Measurements from ENCODE around the gene FZR1. TPM values are rescaled to one million over a fixed set of nuclear protein-coding genes. Genes with fewer than 3 reads are reported as not detected.

The FZR1 gene
- 100 to 1,000 TPM in 1 of 6 donors, 10 to 100 TPM in 5; 19.9 to 110 (median 37.5) TPM for total RNA-seq

- Histone ChIP-seq H3K36me3 (peaks cover 0 to 14% (median 7%) of the 10 kb centered on the region in 4 donors), H3K4me1 (peaks cover 15 to 44% (median 21%) of the 10 kb centered on the region in 4 donors), H3K27ac (peak within 1 kb of the TSS; percentile 86 to 96 (median 88)), H3K4me3 (peak within 1 kb of the TSS; percentile 86 to 100 (median 98)), H3K9me3 (no peaks in the 10 kb centered on the region), H3K27me3 (no peaks in the 10 kb centered on the region)
- WGBS, 2 donors: 3 to 5% methylated on average over 15 to 38 of the region's 79 CpGs
- DNase-seq: peak; percentile 100
- TF ChIP-seq EP300 (IDR thresholded peaks at IDR 0.05): peak in 1 of 4 donors; percentile 75
- TF ChIP-seq, protein P1, sequence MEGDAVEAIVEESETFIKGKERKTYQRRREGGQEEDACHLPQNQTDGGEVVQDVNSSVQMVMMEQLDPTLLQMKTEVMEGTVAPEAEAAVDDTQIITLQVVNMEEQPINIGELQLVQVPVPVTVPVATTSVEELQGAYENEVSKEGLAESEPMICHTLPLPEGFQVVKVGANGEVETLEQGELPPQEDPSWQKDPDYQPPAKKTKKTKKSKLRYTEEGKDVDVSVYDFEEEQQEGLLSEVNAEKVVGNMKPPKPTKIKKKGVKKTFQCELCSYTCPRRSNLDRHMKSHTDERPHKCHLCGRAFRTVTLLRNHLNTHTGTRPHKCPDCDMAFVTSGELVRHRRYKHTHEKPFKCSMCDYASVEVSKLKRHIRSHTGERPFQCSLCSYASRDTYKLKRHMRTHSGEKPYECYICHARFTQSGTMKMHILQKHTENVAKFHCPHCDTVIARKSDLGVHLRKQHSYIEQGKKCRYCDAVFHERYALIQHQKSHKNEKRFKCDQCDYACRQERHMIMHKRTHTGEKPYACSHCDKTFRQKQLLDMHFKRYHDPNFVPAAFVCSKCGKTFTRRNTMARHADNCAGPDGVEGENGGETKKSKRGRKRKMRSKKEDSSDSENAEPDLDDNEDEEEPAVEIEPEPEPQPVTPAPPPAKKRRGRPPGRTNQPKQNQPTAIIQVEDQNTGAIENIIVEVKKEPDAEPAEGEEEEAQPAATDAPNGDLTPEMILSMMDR (IDR thresholded peaks at IDR 0.05): peak in 2 of 6 experiments; percentile 21 to 23
- TF ChIP-seq POLR2AphosphoS5 (IDR thresholded peaks at IDR 0.05): peak; percentile 69 to 78
- peak in 3 of 4 donors; percentile 67 to 80 (median 78) for TF ChIP-seq POLR2A (IDR thresholded peaks at IDR 0.05)
- ATAC-seq (ENCODE audit: low FRiP score in 2 of 2): peak; percentile 98
Observed at GRCh38 chr19:3505598-3506383, at the start of gene FZR1. TSS of gene FZR1 (plus strand) at chr19:3506311. CDS start at chr19:3522990, 16,679 bp downstream.

GRCh38 chr19:3456925-3457527 is 49.1 kb upstream of the FZR1 start:
- peaks cover 22 to 75% (median 55%) of the 10 kb centered on the region in 4 donors for H3K36me3 ChIP-seq
- 76 to 88% methylated on average over 10 to 18 of the region's 18 CpGs for WGBS, 2 donors
- ATAC-seq (ENCODE audit: low FRiP score in 2 of 2) (no peak), DNase-seq (peak in 1 of 2 donors; percentile 55)
- H3K9me3 ChIP-seq: no peaks in the 10 kb centered on the region
- H3K4me3 ChIP-seq: no peak overlapping the region
- H3K4me1 ChIP-seq: peaks cover 23 to 42% (median 32%) of the 10 kb centered on the region in 4 donors
- TF ChIP-seq POLR2A (IDR thresholded peaks at IDR 0.05): no peak
- no peak for TF ChIP-seq EP300 (IDR thresholded peaks at IDR 0.05)
- TF ChIP-seq, protein P1 (IDR thresholded peaks at IDR 0.05): no peak
- TF ChIP-seq POLR2AphosphoS5 (IDR thresholded peaks at IDR 0.05): no peak
- H3K27ac ChIP-seq: peak overlapping the region; percentile 85 to 91 (median 88)
- H3K27me3 ChIP-seq: no peaks in the 10 kb centered on the region

- Histone ChIP-seq H3K9me3 (no peaks in the 10 kb centered on the region), H3K27ac (peak overlapping the region; percentile 85 to 91 (median 88)), H3K4me1 (peaks cover 23 to 42% (median 32%) of the 10 kb centered on the region in 4 donors), H3K4me3 (no peak overlapping the region), H3K27me3 (no peaks in the 10 kb centered on the region), H3K36me3 (peaks cover 17 to 75% (median 53%) of the 10 kb centered on the region in 4 donors)
- WGBS, 2 donors: 60 to 66% methylated on average over 16 to 22 of the region's 22 CpGs
- peak in 1 of 2 donors; percentile 18 for DNase-seq
- TF ChIP-seq EP300 (IDR thresholded peaks at IDR 0.05): no peak
- TF ChIP-seq, protein P1 (IDR thresholded peaks at IDR 0.05): no peak
- TF ChIP-seq POLR2AphosphoS5 (IDR thresholded peaks at IDR 0.05): peak in 1 of 2 donors; percentile 5
- no peak for ATAC-seq (ENCODE audit: low FRiP score in 2 of 2)
Observed at GRCh38 chr19:3457528-3458228, 48.4 kb upstream of the FZR1 start.

- Histone ChIP-seq H3K4me3 (no peak overlapping the region), H3K4me1 (peaks cover 23 to 42% (median 32%) of the 10 kb centered on the region in 4 donors), H3K27me3 (no peaks in the 10 kb centered on the region), H3K27ac (peak overlapping the region; percentile 85 to 91 (median 88)), H3K9me3 (no peaks in the 10 kb centered on the region), H3K36me3 (peaks cover 17 to 75% (median 53%) of the 10 kb centered on the region in 4 donors)
- DNase-seq: peak in 1 of 2 donors; percentile 74
- peak in 1 of 2 donors; percentile 16 for ATAC-seq (ENCODE audit: low FRiP score in 2 of 2)
- 64 to 70% methylated on average over 14 to 17 of the region's 19 CpGs for WGBS, 2 donors
- TF ChIP-seq, protein P1 (IDR thresholded peaks at IDR 0.05): no peak
- TF ChIP-seq POLR2AphosphoS5 (IDR thresholded peaks at IDR 0.05) (no peak), POLR2A (IDR thresholded peaks at IDR 0.05) (no peak), EP300 (IDR thresholded peaks at IDR 0.05) (no peak)
Observed at GRCh38 chr19:3458229-3459088, 47.7 kb upstream of the FZR1 start.
